ENCODE results near the gene PML.

DNA sequence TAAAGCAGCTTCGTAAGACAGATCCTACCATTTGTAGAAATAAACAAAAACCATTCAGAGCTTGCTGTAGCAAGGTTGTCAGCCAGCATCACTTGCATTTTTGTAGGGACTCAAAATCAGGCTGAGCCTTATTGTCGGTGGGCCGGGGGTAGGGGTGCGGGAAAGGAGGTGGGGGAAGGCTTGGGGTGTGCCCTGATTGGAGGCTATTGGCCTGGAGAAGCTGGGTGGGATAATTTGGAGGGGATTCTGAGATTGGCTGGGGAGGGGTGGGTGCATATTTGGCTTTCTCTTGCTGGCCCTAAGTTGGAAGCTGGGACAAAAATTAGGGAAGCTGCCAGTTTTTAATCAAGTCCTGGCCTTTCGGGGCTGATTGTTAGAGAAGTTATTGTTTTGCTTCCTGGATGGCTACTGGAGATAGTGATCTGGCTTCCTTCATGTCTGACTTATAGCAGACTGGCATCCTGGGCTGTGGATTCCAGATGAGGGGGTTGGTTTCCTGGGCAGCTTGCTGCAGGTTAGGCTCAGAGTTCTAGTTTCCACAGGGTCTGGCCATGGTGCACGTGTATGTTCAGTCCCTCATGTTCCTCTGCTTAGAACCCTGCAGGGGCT lies 25.3 kb upstream of the PML start:
- TF ChIP-seq EZH2 (optimal IDR thresholded peaks at IDR 0.05; ENCODE audit: low read depth, low read length) (no peak), CTCF (IDR thresholded peaks at IDR 0.05; ENCODE audit: low read length) (no peak)
